Fibroblast of lung (primary cell): ENCODE data around the gene BID. TPM values are rescaled to one million over a fixed set of nuclear protein-coding genes. Genes with fewer than 3 reads are reported as not detected.

ENCODE experiments used
- DNase-seq, 2 donors: peaks; one replicate each; pipeline versions ENCODE4 v3.0.0 to v3.0.0-alpha.2; 2010; ENCODE audit warnings: low read depth in 2 of 2
- H2AFZ ChIP-seq: 2 replicates; pipeline ENCODE4 v1.5.1; 2012; ENCODE audit warnings: low read length, control low read depth, inconsistent platforms
- H3K27ac ChIP-seq: 2 replicates; pipeline ENCODE4 v1.5.1; 2011; ENCODE audit warnings: low read length, control low read depth; ENCODE audit not compliant: insufficient read depth
- H3K27me3 ChIP-seq: 2 replicates; pipeline ENCODE4 v1.5.1; 2011; ENCODE audit warnings: mild to moderate bottlenecking, low read length; ENCODE audit not compliant: control insufficient read depth, insufficient read depth
- H3K36me3 ChIP-seq: 2 replicates; pipeline ENCODE4 v1.5.1; 2011; ENCODE audit warnings: low read length; ENCODE audit not compliant: control insufficient read depth, insufficient read depth
- H3K4me1 ChIP-seq: 2 replicates; pipeline ENCODE4 v1.5.1; 2011; ENCODE audit warnings: low read length; ENCODE audit not compliant: control insufficient read depth, insufficient read depth; ENCODE audit errors: extremely low read depth
- H3K4me2 ChIP-seq: 2 replicates; pipeline ENCODE4 v1.5.1; 2011; ENCODE audit warnings: low read length, control low read depth; ENCODE audit not compliant: insufficient read depth; ENCODE audit errors: extremely low read depth
- H3K4me3 ChIP-seq, 4 experiments: fragments of 200-600 bp in 1 of 4; sonication (generic) in 1 of 4; replicated peaks in 1 of 4; 2 replicates each; pipeline ENCODE4 v1.5.1; 2011 to 2016; ENCODE audit warnings: low read length in 4 of 4, low read depth in 3 of 4, mild to moderate bottlenecking in 3 of 4, control low read depth in 2 of 4, inconsistent platforms in 1 of 4, mixed read lengths in 1 of 4; ENCODE audit not compliant: insufficient read depth in 1 of 4; ENCODE audit errors: control extremely low read depth in 1 of 4
- H3K79me2 ChIP-seq: 2 replicates; pipeline ENCODE4 v1.5.1; 2012; ENCODE audit warnings: mild to moderate bottlenecking, low read length, inconsistent platforms; ENCODE audit not compliant: control insufficient read depth, insufficient read depth
- H3K9ac ChIP-seq: 2 replicates; pipeline ENCODE4 v1.5.1; 2011; ENCODE audit warnings: mild to moderate bottlenecking, low read length, control low read depth; ENCODE audit not compliant: insufficient read depth
- H3K9me3 ChIP-seq: 2 replicates; pipeline ENCODE4 v1.5.1; 2012; ENCODE audit warnings: low read depth, low read length; ENCODE audit not compliant: control insufficient read depth, insufficient read depth
- H4K20me1 ChIP-seq: 2 replicates; pipeline ENCODE4 v1.5.1; 2011; ENCODE audit warnings: low read length; ENCODE audit not compliant: control insufficient read depth, insufficient read depth; ENCODE audit errors: extremely low read depth
- EZH2 ChIP-seq: IDR thresholded peaks from 2 replicates; pipeline ENCODE4 v1.5.1; 2012; ENCODE audit warnings: low read length, control low read depth, mild to moderate bottlenecking; ENCODE audit errors: missing control alignments
- polyA plus RNA-seq, 2 donors: library from polyadenylated mRNA; depleted of rRNA in 1 of 2; stranded (reverse) in 1 of 2; unstranded in 1 of 2; fragments of >200 nt; gene quantifications; 2 replicates each; pipeline ENCODE4 v1.2.1, GENCODE V29; 2011 to 2012; ENCODE audit warnings: missing spikeins in 1 of 2
- total RNA-seq: library from RNA; depleted of rRNA; stranded (reverse); fragments of >200 nt; gene quantifications from 2 replicates; pipeline ENCODE4 v1.2.1, GENCODE V29; 2014
- TF ChIP-seq, protein P1 (sequence below), 2 donors: IDR thresholded peaks in 1 of 2; conservative IDR thresholded peaks in 1 of 2; 1 replicate in 1 of 2; 2 replicates in 1 of 2; pipeline ENCODE4 v1.5.1; 2011 to 2012; ENCODE audit warnings: low read length in 2 of 2, control low read depth in 1 of 2, inconsistent platforms in 1 of 2, low read depth in 1 of 2, mild to moderate bottlenecking in 1 of 2

Gene BID
- total and polyA plus RNA-seq, 2 donors (not counting 1 experiment from before 2014, with no cell fraction given): 13.4 to 23.4 TPM

DNA sequence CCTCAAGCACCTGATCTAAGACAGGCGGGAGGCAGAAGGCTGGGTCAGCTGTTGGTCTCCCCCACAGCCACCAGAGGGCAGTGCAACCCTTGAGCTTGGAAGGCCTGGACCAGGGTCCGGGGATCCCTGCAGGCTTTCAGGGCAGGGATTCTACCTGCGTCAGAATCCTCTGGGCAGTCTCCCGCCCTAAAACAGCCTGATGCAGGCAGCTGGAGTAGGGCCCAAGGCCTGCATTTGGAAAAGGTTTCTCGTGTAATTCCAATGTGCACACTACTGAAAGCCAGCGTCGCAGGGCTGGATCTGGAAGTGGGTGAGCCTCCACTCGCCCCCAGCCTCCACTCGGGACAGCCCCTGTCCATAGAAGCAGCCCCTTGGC lies 31.8 kb downstream of the BID start:
- no peaks in the 10 kb centered on the region for H3K9me3 ChIP-seq
- no peaks in the 10 kb centered on the region for H4K20me1 ChIP-seq
- no peak overlapping the region for H3K4me3 ChIP-seq
- H3K79me2 ChIP-seq: no peaks in the 10 kb centered on the region
- DNase-seq: peak; percentile 61 to 69
- TF ChIP-seq EZH2: no peak
- TF ChIP-seq, protein P1, sequence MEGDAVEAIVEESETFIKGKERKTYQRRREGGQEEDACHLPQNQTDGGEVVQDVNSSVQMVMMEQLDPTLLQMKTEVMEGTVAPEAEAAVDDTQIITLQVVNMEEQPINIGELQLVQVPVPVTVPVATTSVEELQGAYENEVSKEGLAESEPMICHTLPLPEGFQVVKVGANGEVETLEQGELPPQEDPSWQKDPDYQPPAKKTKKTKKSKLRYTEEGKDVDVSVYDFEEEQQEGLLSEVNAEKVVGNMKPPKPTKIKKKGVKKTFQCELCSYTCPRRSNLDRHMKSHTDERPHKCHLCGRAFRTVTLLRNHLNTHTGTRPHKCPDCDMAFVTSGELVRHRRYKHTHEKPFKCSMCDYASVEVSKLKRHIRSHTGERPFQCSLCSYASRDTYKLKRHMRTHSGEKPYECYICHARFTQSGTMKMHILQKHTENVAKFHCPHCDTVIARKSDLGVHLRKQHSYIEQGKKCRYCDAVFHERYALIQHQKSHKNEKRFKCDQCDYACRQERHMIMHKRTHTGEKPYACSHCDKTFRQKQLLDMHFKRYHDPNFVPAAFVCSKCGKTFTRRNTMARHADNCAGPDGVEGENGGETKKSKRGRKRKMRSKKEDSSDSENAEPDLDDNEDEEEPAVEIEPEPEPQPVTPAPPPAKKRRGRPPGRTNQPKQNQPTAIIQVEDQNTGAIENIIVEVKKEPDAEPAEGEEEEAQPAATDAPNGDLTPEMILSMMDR (conservative IDR thresholded peaks at IDR 0.05 in 1 of 2, IDR thresholded peaks at IDR 0.05 in 1 of 2; ENCODE audit: low read depth in 1 of 2, low read length in 2 of 2): peak; percentile 76 to 82
- H3K27ac ChIP-seq: no peak overlapping the region
- no peak overlapping the region for H3K4me2 ChIP-seq
- no peaks in the 10 kb centered on the region for H3K27me3 ChIP-seq
- H3K4me1 ChIP-seq: no peaks in the 10 kb centered on the region
- no peaks in the 10 kb centered on the region for H3K36me3 ChIP-seq
- H2AFZ ChIP-seq: no peak overlapping the region
- H3K9ac ChIP-seq: no peak overlapping the region

DNA sequence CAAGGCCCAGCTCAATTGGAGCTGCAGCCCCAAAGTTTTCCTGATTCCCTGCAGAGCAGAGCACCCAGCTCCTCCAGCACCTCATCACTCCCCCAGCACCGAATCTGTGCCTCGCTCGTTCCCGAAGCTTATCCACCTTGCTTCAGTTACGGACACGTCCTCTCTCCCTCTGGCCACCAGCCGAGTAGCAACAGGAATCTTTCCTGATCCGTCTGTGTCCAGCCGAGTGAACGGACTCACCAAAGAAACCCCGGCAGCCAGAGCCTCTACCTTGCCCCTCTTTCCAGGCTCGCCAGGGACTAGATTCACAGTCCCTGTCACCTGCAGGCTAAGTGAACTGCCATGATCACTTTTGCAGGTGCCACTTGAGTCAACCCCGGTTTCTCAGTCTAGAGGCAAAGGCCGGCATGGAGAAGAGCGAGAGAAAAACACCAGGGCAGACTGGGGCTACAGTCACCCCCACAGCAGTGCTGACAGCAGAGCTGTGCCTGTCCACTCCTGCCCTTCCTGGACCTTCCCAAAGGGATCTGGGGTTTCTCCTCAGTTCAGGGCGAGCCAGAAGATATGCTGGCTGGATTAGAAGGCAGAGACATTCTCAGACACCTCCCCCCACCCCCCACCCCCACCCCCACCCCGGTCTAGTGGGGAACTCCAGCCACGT lies 32.3 kb downstream of the BID start:
- H3K36me3 ChIP-seq: no peaks in the 10 kb centered on the region
- no peak overlapping the region for H3K27ac ChIP-seq
- H2AFZ ChIP-seq: no peak overlapping the region
- TF ChIP-seq, protein P1 (conservative IDR thresholded peaks at IDR 0.05 in 1 of 2, IDR thresholded peaks at IDR 0.05 in 1 of 2; ENCODE audit: low read depth in 1 of 2, low read length in 2 of 2): no peak
- no peak for TF ChIP-seq EZH2
- no peaks in the 10 kb centered on the region for H3K9me3 ChIP-seq
- H3K27me3 ChIP-seq: no peaks in the 10 kb centered on the region
- no peak overlapping the region for H3K4me2 ChIP-seq
- H3K9ac ChIP-seq: no peak overlapping the region
- H3K4me3 ChIP-seq: no peak overlapping the region
- no peak for DNase-seq
- H3K79me2 ChIP-seq: no peaks in the 10 kb centered on the region
- H4K20me1 ChIP-seq: no peaks in the 10 kb centered on the region
- no peaks in the 10 kb centered on the region for H3K4me1 ChIP-seq

DNA sequence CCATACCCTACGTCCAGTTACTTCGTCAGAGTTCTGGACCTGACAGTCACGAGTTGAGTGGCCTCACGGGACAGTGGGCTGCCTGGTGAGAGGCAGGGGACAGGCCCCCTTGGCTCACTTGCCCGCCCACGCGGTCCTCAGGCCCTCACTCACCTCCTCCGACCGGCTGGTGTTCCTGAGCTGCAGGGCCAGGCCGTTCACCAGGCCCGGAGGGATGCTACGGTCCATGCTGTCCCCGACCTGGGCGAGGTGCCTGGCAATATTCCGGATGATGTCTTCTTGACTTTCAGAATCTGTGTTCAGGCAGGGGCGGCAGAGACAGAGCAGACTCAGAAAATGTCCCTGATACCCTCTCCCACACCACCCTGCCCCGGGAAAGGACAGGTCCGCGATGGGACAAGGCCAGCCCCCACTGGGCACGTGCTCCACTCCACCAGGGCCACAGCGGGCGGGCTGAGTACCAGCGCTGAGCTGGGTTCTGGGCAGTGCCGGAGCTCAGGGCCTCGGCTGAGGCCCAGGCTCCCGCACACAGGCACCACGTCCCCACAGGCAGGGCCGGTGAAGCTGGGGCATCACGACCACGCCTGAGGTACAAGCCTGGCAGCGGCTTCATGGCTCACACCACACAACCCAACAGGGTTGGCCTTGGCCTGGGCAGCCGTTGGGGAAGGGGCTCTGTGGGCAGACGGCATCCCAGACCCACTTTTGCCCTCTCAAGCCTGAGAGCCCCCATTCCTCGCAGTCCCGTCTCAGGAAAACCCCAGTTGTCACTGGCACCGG lies 34.9 kb downstream of the BID start:
- TF ChIP-seq, protein P1 (conservative IDR thresholded peaks at IDR 0.05 in 1 of 2, IDR thresholded peaks at IDR 0.05 in 1 of 2; ENCODE audit: low read depth in 1 of 2, low read length in 2 of 2): no peak
- no peak for TF ChIP-seq EZH2
- Histone ChIP-seq H3K27ac (no peak overlapping the region), H3K9me3 (no peaks in the 10 kb centered on the region), H4K20me1 (no peaks in the 10 kb centered on the region), H3K9ac (no peak overlapping the region), H3K4me3 (no peak overlapping the region), H3K79me2 (no peaks in the 10 kb centered on the region), H3K4me2 (no peak overlapping the region), H2AFZ (no peak overlapping the region), H3K4me1 (no peaks in the 10 kb centered on the region), H3K27me3 (no peaks in the 10 kb centered on the region), H3K36me3 (no peaks in the 10 kb centered on the region)
- DNase-seq: no peak
